CD14-positive monocyte (primary cell): ENCODE data around the gene BEX1. TPM values are rescaled to one million over a fixed set of nuclear protein-coding genes. Genes with fewer than 3 reads are reported as not detected.
"Not testable (repeated sequence)": the region's sequence is repeated elsewhere in the genome, so short reads cannot be mapped to it uniquely, and the experiment has no call there.

Source experiments
- DNase-seq, 3 donors: peaks; one replicate each; pipeline ENCODE4 v3.0.0-alpha.2; 2011 to 2022
- H2AFZ ChIP-seq: 2 replicates; pipeline ENCODE4 v1.6.0; 2012; ENCODE audit warnings: mild to moderate bottlenecking, low read depth, low read length, inconsistent platforms; ENCODE audit not compliant: insufficient read depth, poor library complexity, severe bottlenecking
- H3K27ac ChIP-seq, 2 donors: 1 replicate in 1 of 2; 2 replicates in 1 of 2; pipeline ENCODE4 v1.5.1; 2012 to 2013; ENCODE audit warnings: low read length in 2 of 2, control low read depth in 1 of 2, inconsistent platforms in 1 of 2, low read depth in 1 of 2, mild to moderate bottlenecking in 1 of 2
- H3K27me3 ChIP-seq, 2 donors: one replicate each; pipeline versions ENCODE4 v1.6.0 to v1.6.1; 2011 to 2013; ENCODE audit warnings: low read length in 2 of 2; ENCODE audit not compliant: control insufficient read depth in 2 of 2, insufficient read depth in 2 of 2
- H3K36me3 ChIP-seq, 2 donors: replicated peaks in 1 of 2; 1 replicate in 1 of 2; 2 replicates in 1 of 2; pipeline versions ENCODE4 v1.5.1 to v1.6.1; 2012 to 2013; ENCODE audit warnings: low read length in 2 of 2, control low read depth in 1 of 2, inconsistent platforms in 1 of 2, mild to moderate bottlenecking in 1 of 2; ENCODE audit not compliant: insufficient read depth in 2 of 2, control insufficient read depth in 1 of 2
- H3K4me1 ChIP-seq, 2 donors: 1 replicate in 1 of 2; 2 replicates in 1 of 2; pipeline versions ENCODE4 v1.5.1 to v1.6.1; 2012 to 2013; ENCODE audit warnings: low read length in 2 of 2, control low read depth in 1 of 2, inconsistent platforms in 1 of 2, mild to moderate bottlenecking in 1 of 2, moderate library complexity in 1 of 2; ENCODE audit not compliant: insufficient read depth in 2 of 2, control insufficient read depth in 1 of 2
- H3K4me2 ChIP-seq: replicated peaks from 2 replicates; pipeline ENCODE3; 2012; ENCODE audit warnings: low read length, moderate library complexity, mild to moderate bottlenecking; ENCODE audit not compliant: poor library complexity, severe bottlenecking; ENCODE audit errors: extremely low read depth
- H3K4me3 ChIP-seq, 3 experiments: fragments of 200-600 bp in 1 of 3; sonication (generic) in 1 of 3; replicated peaks in 1 of 3; 1 replicate in 2 of 3; 2 replicates in 1 of 3; pipeline ENCODE4 v1.5.1; 2011 to 2013; ENCODE audit warnings: low read length in 3 of 3, mild to moderate bottlenecking in 3 of 3, control low read depth in 2 of 3, low read depth in 2 of 3, inconsistent platforms in 1 of 3, moderate library complexity in 1 of 3
- H3K79me2 ChIP-seq: 2 replicates; pipeline ENCODE4 v1.6.0; 2012; ENCODE audit warnings: mild to moderate bottlenecking, control low read depth, inconsistent platforms, low read length, moderate library complexity; ENCODE audit not compliant: insufficient read depth
- H3K9ac ChIP-seq: 2 replicates; pipeline ENCODE4 v1.6.0; 2017; ENCODE audit warnings: low read length, mild to moderate bottlenecking; ENCODE audit not compliant: insufficient read depth, poor library complexity, severe bottlenecking
- H3K9me3 ChIP-seq, 2 donors: replicated peaks in 1 of 2; 1 replicate in 1 of 2; 2 replicates in 1 of 2; pipeline versions ENCODE4 v1.5.1 to v1.6.1; 2012 to 2013; ENCODE audit warnings: low read length in 2 of 2, control low read depth in 1 of 2; ENCODE audit not compliant: control insufficient read depth in 1 of 2, insufficient read depth in 1 of 2
- H4K20me1 ChIP-seq: 2 replicates; pipeline ENCODE4 v1.6.0; 2012; ENCODE audit warnings: mild to moderate bottlenecking, low read length, control low read depth, moderate library complexity; ENCODE audit not compliant: insufficient read depth
- H3K27ac Mint-ChIP-seq, 7 donors: one replicate each; pipeline ENCODE4 v1.8.0; 2020; ENCODE audit warnings: mild to moderate bottlenecking in 7 of 7, mixed read lengths in 7 of 7, moderate library complexity in 6 of 7, inconsistent platforms in 2 of 7
- H3K27me3 Mint-ChIP-seq, 3 donors: one replicate each; pipeline ENCODE4 v1.8.0; 2021 to 2022; ENCODE audit warnings: low read depth in 3 of 3, mild to moderate bottlenecking in 3 of 3, mixed read lengths in 3 of 3, moderate library complexity in 3 of 3, inconsistent platforms in 1 of 3
- H3K36me3 Mint-ChIP-seq, 2 donors: one replicate each; pipeline ENCODE4 v1.8.0; 2020; ENCODE audit warnings: mixed read lengths in 2 of 2, inconsistent platforms in 1 of 2, mild to moderate bottlenecking in 1 of 2
- H3K4me1 Mint-ChIP-seq: one replicate; pipeline ENCODE4 v1.8.0; 2020; ENCODE audit warnings: mild to moderate bottlenecking, mixed read lengths
- H3K4me3 Mint-ChIP-seq, 2 donors: one replicate each; pipeline ENCODE4 v1.8.0; 2020; ENCODE audit warnings: mild to moderate bottlenecking in 2 of 2, mixed read lengths in 2 of 2, moderate library complexity in 1 of 2
- H3K9me3 Mint-ChIP-seq, 7 donors: one replicate each; pipeline ENCODE4 v1.8.0; 2020 to 2022; ENCODE audit warnings: mixed read lengths in 7 of 7, mild to moderate bottlenecking in 6 of 7, moderate library complexity in 6 of 7, inconsistent platforms in 2 of 7
- CTCF ChIP-seq: fragments of 200-600 bp; IDR thresholded peaks from one replicate; pipeline ENCODE4 v1.8.0; 2022; ENCODE audit warnings: antibody characterized with exemption, mild to moderate bottlenecking
- WGBS: methylation state at CpG from one replicate; pipeline ENCODE4 v1.1.5; 2013; ENCODE audit warnings: missing lambda C conversion rate; ENCODE audit not compliant: insufficient coverage; 5-methylcytosine and 5-hydroxymethylcytosine counted together
- intact Hi-C, 2 donors: fragments of 100-400 bp; cut with micrococcal nuclease; formaldehyde crosslinking; loops; one replicate each; pipeline versions ENCODE4 v1.15.0 to v1.15.1; 2023
- polyA plus RNA-seq, 3 donors: library from polyadenylated mRNA; depleted of rRNA in 1 of 3; unstranded in 2 of 3; stranded (reverse) in 1 of 3; fragments of 300-500 nt in 2 of 3; fragments of >200 nt in 1 of 3; fragmentation: Illumina TruSeq in 2 of 3; gene quantifications; 1 replicate in 2 of 3; 2 replicates in 1 of 3; pipeline ENCODE4 v1.2.3, GENCODE V29; 2012 to 2021

Gene BEX1
- polyA plus RNA-seq, 3 donors, result 0.62 TPM; not detected in 2

- Mint-ChIP-seq H3K9me3 (peaks cover 0 to 4% (median 3%) of the 10 kb centered on the region in 7 donors), H3K4me3 (no peak overlapping the region), H3K27ac (no peak overlapping the region), H3K4me1 (no peaks in the 10 kb centered on the region), H3K36me3 (no peaks in the 10 kb centered on the region), H3K27me3 (peaks cover 0 to 5% (median 4%) of the 10 kb centered on the region in 3 donors)
- Histone ChIP-seq H3K27me3 (no peaks in the 10 kb centered on the region), H3K27ac (no peak overlapping the region), H3K9me3 (no peaks in the 10 kb centered on the region), H3K9ac (no peak overlapping the region), H4K20me1 (no peaks in the 10 kb centered on the region), H3K4me1 (no peaks in the 10 kb centered on the region), H3K36me3 (no peaks in the 10 kb centered on the region), H3K4me2 (no peak overlapping the region), H2AFZ (no peak overlapping the region), H3K4me3 (no peak overlapping the region), H3K79me2 (no peaks in the 10 kb centered on the region)
- no peak for DNase-seq
- 40% methylated on average over 1 of the region's 8 CpGs for WGBS
- intact Hi-C loops, result no loop called here
- no peak for TF ChIP-seq CTCF
These were observed 12.6 kb downstream of the BEX1 start for GRCh38 chrX:103051260-103051789.

GRCh38 chrX:103033371-103033770 is 30.6 kb downstream of the BEX1 start:
- H3K27ac Mint-ChIP-seq, H3K36me3 ChIP-seq, H3K36me3 Mint-ChIP-seq, H3K4me3 Mint-ChIP-seq, H3K9ac ChIP-seq, H3K4me3 ChIP-seq, DNase-seq, H3K79me2 ChIP-seq, H3K27me3 ChIP-seq, H4K20me1 ChIP-seq, H3K4me1 ChIP-seq, H2AFZ ChIP-seq, H3K4me1 Mint-ChIP-seq, H3K27me3 Mint-ChIP-seq, intact Hi-C loops, H3K9me3 ChIP-seq, H3K27ac ChIP-seq, H3K4me2 ChIP-seq: not testable (repeated sequence)
- H3K9me3 Mint-ChIP-seq, result peaks cover 0 to 11% (median 1%) of the 10 kb centered on the region in 7 donors
- WGBS, result no CpG with 5 or more reads among the region's 1 CpG
